Middle frontal gyrus (tissue), 1 donor: ENCODE measurements around the gene CABP4.
"Not testable (repeated sequence)": the region's sequence is repeated elsewhere in the genome, so short reads cannot be mapped to it uniquely, and the experiment has no call there.

Source experiments
- DNase-seq: peaks from one replicate; pipeline ENCODE4 v3.0.0-alpha.2; 2015; ENCODE audit warnings: low spot score; ENCODE audit errors: extremely low spot score

CABP4 gene

DNA sequence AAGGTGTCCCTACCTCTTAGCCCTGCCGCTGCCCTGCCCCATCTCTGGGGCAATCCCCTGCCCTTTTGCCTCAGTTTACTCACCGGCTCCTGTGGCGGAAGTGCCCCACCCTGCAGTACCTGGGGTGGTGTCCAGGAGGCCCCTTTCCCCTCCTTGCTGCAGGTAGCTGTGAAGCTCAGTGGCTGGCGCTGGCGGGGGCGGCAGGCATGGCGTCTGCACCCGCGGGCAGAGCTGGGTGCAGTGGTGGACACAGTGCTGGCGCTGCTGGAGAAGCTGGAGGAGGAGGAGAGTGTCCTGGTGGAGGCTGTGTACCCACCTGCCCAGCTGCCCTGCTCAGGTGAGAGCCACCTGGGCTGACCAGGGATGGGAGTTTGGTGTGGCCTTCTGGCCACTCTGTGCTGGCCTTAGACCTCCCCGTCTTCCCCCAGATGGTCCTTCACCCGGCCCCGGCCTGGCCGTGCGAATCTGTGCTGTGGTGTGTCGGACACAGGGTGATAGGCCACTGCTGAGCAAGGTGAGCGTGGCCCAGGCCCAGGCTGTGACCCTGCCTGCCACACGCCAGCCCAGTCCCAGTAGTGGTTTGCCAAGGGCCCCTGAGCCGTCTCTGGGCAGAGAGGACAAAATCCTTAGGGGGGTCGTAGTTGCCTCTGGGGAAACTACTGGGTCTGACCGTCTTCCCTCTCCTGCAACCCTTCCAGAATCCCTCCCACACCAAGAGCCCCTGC, 35.7 kb upstream of the CABP4 start:
- no peak for DNase-seq

DNA sequence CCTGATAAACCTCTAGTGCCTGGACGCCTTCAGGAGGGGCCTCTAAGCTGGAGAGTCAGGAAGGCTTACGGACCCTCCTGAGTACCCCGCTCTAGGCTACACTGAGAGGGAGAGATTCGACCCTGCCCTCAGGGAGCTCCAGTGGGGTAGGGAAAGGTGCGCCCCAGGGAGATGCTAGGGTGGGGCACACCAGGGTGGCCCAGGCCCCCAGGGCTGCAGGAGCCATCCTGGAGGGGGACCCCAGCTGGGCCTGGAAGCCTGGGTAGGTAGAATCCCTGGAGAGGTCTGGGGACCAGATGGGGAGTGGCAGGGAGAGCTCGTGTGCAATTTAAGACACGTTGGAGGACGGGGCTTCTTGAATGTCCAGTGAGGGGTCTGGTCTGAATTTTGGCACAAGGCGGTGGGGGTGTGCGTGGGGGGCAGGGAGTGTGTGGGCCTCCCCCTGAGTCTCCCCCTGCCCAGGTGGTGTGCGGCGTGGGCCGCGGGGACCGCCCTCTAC, 35.0 kb upstream of the CABP4 start:
- DNase-seq: no peak

DNA sequence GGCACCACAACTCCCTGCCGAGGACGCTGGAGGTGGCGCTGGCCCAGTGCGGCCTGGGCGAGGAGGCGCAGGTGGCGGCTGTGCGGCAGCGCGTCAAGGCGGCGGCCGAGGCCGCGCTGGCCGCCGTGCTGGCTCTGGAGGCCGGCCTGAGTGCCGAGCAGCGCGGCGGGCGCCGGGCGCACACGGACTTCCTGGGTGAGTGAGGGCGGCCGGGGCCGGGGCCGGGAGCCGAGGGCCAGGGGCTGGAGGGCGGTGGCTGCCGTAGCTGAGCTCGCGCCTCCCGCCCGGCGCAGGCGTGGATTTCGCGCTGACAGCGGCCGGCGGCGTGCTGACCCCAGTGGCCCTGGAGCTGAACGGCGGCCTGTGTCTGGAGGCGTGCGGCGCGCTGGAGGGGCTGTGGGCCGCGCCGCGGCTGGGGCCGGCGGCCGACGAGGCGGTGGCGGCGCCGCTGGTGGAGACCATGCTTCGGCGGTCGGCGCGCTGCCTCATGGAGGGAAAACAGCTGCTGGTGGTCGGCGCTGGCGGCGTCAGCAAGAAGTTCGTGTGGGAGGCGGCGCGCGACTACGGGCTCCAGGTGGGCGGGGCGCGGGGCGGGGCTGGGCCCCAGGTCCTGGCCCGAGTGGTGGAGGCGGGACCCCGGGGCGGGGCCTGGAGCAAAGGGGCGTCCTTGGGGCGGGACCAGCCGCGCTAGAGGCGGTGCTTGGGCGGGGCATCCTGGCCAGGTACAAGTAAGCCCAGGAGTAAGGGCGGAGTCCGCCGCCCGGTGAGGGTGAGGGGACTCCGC, 34.3 kb upstream of the CABP4 start:
- DNase-seq: peak; percentile 69

DNA sequence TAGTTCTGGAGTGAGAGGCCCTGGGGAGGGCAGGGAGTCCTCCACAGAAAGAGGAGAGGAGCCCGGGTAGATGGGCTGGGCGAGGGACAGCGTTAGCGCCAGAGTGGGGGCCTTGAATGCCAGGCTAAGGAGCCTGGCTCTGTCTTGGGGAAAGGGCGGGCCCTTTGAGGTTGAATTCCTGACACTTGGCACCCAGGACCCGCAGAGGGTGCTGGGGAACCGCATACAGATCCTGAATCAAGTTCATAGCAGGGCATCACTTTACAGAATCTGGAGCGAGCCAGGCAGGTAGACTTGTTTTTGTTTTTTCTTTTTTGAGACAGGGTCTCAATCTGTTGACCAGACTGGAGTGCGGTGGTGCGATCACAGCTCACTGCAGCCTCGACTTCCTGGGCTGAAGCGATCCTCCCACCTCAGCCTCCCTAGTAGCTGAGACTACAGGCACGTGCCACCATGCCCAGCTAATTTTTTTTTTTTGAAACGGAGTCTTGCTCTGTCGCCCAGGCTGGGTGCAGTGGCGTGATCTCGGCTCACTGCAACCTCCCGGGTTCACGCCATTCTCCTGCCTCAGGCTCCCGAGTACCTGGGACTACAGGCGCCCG, 33.6 kb upstream of the CABP4 start:
- no peak for DNase-seq

DNA sequence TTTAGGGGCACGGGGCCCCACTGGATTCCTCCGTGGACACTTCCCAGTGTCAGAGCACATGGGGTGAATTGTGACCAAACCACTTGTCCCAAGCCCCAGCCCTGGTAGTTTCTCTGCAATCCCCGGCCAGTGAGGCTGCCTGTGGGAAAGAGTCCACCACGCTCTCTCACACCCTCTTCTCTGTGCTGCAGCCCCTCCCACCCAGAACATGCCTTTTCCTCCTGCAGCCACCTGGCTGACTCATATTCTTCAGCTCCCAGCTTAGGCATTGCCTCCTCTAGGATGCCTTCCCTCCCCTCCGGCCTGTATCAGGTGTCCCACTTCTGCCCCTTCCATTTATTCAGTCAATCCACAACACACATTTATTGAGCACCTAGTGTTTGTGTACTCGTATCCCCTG, 32.3 kb upstream of the CABP4 start:
- no peak for DNase-seq

DNA sequence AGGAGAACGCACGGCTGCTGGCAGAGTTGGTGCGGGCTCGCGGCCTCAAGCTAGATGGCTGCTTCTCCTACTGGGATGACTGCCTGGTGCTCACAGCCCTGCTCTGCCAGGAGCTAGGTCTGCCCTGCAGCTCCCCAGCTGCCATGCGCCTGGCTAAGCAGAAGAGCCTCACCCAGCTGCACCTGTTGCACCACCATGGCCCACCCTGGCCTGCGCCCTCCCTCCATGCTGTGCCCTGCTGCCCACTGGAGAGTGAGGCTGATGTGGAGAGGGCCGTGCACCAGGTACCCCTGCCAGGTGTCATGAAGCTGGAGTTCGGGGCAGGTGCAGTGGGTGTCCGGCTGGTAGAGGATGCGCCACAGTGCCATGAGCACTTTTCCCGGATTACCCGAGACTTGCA, 31.7 kb upstream of the CABP4 start:
- no peak for DNase-seq

DNA sequence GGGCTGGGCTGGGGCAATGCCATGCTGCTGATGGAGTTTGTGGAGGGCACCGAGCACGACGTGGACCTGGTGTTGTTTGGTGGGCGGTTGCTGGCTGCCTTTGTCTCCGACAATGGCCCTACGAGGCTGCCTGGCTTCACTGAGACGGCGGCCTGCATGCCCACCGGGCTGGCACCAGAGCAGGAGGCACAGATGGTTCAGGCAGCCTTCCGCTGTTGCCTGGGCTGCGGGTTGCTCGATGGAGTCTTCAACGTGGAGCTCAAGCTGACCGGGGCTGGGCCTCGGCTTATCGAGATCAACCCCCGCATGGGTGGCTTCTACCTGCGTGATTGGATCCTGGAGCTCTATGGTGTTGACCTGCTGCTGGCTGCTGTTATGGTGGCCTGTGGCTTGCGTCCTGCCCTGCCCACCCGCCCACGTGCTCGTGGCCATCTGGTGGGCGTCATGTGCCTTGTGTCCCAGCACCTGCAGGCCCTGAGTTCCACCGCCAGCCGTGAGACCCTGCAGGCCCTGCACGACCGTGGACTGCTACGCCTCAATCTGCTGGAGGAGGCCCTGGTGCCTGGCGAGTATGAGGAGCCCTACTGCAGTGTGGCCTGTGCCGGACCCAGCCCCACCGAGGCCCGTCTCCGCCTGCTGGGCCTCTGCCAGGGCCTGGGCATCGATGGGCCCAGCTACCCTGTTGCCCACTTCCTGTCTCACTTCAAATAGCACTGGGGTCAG, 31.1 kb upstream of the CABP4 start:
- DNase-seq: no peak

DNA sequence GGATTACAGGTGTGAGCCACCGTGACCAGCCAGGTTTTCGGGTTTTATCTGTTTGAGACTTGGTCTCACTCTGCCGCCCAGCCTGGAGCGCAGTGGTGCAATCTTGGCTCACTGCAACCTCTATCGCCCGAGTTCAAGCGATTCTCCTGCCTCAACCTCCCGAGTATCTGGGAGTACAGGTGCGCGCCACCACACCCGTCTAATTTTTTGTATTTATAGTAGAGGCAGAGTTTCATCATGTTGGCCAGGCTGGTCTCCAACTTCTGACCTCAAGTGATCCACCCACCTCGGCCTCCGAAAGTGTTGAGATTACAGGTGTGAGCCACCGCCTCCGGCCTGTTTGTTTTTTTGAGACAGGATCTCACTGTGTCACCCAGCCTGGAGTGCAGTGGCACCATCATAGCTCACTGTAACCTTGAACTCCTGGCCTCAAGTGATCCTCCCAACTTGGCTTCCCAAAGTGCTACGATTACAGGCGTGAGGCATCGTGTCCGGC, 27.7 kb upstream of the CABP4 start:
- DNase-seq: not testable (repeated sequence)

DNA sequence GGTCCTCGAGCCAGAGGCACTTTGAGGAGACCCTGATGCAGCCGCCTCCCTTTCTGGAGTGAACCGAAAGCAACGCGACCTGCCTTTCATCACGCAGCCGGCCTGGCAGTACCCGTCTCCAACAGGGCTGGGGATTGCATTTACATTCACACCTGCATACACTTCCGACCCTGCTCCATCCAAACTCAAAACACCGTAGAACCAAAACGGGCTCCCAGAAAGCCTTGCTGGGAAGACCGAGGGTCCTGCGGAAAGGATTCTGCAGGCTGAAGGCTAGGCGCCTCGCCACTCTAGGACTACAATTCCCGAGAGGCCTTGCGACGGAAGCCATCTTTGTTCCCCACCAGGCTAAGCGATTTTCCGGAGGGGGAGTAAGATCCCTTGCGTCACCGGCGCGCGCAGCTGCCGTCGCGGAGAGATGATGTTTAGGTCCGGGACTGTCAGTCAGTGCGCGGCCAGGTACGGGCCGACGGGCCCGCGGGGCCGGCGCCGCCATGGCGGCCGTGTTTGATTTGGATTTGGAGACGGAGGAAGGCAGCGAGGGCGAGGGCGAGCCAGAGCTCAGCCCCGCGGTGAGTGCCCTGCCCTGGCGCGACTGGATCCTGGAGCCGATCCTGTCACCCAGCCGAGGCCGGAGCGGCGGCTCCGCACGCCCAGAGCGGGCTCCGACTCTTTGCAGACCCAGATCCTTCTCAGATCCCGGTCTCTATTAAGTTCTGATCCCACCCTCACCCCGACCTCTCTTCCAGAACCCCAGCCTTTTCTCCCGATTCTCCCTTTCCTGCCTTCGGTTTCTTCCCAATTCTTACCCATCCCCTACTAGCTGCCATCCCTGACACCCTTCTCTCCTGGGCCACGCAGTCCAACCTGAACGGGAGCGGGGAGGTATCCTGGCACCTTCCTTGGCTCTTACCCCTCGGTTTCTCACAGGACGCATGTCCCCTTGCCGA, 26.8 kb upstream of the CABP4 start, which contains the start of gene RPS6KB2:
Gene RPS6KB2, plus strand, starts transcription at position 443 of the 950 bp plus-strand sequence. Its CDS starts 52 bp downstream, at position 495.
- peak; percentile 92 for DNase-seq

DNA sequence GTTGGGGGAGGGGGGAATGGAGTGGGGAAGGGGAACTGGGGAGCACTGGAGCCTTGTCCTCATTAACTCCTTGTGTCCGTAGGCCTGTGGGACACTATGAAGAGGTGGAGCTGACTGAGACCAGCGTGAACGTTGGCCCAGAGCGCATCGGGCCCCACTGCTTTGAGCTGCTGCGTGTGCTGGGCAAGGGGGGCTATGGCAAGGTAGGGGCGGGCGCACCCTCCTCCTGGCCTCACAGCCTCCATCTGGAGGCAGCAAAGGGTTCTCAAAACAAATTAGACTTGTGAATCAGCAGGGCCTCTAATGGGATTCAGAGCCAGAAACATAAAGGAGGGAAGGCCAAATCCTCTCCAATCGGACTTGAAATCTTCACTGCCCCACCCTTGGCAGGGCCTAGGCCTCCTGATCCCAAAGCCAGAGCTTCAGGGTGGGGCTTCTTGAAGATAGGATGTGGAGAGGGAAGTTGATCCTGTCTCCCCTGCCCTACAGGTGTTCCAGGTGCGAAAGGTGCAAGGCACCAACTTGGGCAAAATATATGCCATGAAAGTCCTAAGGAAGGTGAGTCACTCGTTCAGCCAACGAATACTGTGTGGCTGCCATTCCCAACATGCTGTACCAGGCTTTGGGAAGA, 26.0 kb upstream of the CABP4 start:
- DNase-seq: no peak

DNA sequence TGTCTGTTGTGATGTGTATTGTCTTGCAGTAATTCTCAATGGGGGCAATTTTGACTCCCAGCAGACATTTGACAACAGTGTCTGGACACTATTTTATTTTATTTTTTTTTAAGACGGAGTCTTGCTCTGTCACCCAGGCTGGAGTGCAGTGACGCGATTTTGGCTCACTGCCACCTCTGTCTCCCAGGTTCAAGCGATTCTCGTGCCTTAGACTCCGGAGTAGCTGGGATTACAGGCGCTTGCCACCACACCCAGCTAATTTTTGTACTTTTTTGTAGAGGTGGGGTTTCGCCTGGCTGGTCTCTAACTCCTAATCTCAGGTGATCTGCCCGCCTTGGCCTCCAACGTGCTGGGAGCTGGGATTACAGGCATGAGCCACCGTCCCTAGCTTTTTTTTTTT, 25.4 kb upstream of the CABP4 start:
- no peak for DNase-seq

DNA sequence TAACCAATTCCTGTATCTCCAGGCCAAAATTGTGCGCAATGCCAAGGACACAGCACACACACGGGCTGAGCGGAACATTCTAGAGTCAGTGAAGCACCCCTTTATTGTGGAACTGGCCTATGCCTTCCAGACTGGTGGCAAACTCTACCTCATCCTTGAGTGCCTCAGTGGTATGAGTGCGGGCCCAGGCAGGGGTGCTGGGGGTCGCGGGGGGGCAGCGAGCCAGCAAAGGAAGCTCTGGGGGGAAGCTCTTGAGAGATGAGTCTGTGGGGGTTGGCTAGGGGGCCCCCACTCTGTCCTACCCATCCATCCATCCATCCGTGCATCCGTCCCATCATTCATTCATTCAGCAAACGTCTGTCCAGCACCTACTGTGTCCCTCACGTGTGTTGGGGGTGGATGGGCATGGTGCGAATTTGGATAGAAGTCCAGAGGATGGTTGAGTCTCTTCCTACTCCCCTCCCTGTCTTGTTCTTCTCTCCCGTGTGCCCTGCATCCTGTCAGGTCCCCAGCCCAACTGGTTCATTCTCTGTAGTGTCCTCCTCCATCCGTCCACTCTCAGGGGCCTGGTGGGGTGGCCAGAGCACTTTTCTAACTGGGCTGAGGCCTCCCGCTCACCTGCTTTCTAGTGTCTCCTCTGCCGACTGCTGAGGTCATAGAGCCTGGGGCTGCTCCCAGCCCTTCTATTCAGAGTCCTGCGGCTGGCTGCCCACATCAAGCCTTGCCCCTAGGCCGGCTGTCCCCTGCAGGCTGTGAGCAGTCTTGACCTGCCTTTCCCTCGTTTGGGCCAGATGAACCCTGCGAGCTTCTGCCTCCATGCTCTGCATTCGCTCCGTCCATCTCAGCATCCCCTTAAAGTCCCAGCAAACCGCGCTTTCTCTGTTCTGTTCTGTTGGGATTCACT, 23.6 kb upstream of the CABP4 start:
- no peak for DNase-seq

DNA sequence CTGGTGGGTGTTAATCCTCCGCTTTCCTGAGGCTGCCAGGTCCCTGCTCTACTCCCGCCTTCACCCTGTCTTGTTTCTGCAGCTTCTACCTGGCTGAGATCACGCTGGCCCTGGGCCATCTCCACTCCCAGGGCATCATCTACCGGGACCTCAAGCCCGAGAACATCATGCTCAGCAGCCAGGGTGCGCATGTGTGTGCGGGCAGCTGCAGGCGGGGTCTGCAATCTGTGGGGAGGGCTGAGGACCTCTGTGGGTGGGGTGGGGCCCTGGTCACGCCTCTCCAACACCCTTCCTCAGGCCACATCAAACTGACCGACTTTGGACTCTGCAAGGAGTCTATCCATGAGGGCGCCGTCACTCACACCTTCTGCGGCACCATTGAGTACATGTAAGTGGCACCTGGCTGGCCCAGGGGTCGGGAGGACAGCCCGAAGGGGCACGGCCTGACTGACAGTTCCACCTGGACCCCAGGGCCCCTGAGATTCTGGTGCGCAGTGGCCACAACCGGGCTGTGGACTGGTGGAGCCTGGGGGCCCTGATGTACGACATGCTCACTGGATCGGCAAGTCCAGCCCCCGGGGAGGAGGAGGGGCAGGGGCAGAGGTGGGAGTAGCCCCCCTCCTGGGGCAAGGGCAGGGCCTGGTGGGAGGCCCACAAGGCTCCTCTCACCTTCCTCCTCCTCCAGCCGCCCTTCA, 22.4 kb upstream of the CABP4 start:
- DNase-seq: no peak

DNA sequence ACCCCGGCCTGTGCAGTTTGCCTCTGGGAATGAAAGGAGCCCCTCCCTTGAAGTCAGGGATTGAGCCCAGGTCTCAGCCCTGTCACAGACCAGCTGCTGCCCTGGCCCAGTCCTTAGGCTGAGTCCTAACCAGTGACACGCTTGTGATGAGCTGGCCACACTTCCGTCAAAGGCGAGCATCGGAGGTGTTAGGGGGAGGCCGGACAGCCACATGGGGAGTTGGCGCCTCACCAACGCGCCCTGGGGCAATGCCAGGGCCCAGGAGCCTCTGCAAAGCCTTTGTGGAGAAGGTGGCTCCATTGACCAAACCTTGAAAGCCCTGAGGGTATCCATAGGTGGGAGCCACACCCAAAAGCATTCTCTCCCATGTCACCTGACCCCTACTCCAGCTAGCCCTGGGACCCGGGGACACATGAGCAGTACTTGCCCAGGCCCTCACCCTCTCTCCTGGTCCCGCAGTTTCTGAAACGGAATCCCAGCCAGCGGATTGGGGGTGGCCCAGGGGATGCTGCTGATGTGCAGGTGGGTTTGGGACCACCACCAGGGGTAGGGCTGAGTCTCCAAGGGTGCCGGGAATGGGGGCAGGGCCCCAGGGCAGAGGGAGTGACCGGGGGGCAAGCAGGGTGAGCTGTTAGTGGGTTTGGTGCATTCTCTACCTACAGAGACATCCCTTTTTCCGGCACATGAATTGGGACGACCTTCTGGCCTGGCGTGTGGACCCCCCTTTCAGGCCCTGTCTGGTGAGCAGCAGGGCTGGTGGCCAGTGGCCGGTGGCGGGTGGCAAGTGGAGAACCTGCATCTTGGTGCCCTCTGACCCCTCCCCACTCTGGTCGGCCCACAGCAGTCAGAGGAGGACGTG, 21.4 kb upstream of the CABP4 start:
- no peak for DNase-seq

DNA sequence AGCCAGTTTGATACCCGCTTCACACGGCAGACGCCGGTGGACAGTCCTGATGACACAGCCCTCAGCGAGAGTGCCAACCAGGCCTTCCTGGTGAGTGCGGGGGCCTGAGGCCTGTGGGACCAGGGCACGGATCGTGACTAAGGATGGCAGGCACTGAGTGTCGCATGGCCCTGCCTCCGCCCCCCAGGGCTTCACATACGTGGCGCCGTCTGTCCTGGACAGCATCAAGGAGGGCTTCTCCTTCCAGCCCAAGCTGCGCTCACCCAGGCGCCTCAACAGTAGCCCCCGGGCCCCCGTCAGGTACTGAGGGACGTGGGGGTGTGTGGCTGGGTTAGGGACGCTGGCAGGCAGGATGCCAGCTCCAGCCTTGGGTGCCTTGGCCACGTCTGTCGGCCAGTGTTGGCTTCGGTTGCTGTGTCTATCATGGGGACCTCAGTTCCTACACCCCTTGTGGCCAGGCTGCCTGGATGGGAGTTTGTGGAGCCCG, 20.7 kb upstream of the CABP4 start:
- DNase-seq: no peak

DNA sequence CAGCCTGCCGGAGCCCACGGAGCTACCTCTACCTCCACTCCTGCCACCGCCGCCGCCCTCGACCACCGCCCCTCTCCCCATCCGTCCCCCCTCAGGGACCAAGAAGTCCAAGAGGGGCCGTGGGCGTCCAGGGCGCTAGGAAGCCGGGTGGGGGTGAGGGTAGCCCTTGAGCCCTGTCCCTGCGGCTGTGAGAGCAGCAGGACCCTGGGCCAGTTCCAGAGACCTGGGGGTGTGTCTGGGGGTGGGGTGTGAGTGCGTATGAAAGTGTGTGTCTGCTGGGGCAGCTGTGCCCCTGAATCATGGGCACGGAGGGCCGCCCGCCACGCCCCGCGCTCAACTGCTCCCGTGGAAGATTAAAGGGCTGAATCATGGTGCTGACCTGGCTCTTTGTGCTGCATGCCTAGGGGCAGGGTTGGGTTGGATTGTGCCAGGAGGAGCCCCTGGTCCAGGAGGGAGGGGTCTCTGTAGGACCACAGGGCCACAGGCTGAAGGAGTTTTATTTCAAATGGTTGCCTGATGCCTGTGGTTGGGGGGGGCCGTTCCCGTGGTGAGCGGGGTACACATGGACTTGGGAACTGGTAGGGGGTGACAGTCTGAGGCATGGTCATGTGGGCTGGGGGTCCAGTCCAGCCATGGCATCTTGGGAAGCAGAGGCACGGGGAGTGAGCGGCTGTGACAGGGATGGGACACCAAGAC, 20.0 kb upstream of the CABP4 start:
- DNase-seq: no peak
